ENCODE measurements around the gene SPATA1. TPM values are rescaled to one million over a fixed set of nuclear protein-coding genes. Genes with fewer than 3 reads are reported as not detected.

The SPATA1 gene
- 1 to 10 TPM in 1 of 2 donors, under 1 TPM in 1; 0.77 to 2.2 TPM for total RNA-seq
- long read RNA-seq, partial matches to known transcripts: 0 of 1 reads
- long read RNA-seq, other reads (novel, unspliced or antisense): 1 of 1 reads

- ATAC-seq (peak; percentile 97), DNase-seq (peak; percentile 99)
- intact Hi-C loops (cut with DNase I): loop anchor here in 1 of 2 donors (5.0 kb wide), 1 partner anchor 66 kb away; the partner anchor contains the start of gene CTBS
Measured at GRCh38 chr1:84506002-84506728, at the start of gene SPATA1, which contains the start of gene GNG5. TSS of gene SPATA1 (plus strand) at chr1:84506386. CDS start at chr1:84516360, 9,974 bp downstream. TSS of gene GNG5 (minus strand) at chr1:84506581. CDS start at chr1:84506091, 490 bp downstream.

- DNase-seq: no peak
- no peak for ATAC-seq
Measured at GRCh38 chr1:84462118-84462517, 44.1 kb upstream of the SPATA1 start.

GRCh38 chr1:84467298-84467697 lies 38.9 kb upstream of the SPATA1 start:
- ATAC-seq (no peak), DNase-seq (no peak)
- intact Hi-C loops (cut with DNase I): no loop called here

More at GRCh38 chr1:84462118-84462517, 44.1 kb upstream of the SPATA1 start:
- intact Hi-C loops (cut with DNase I): no loop called here

- intact Hi-C loops (cut with DNase I): no loop called here
- DNase-seq: no peak
- no peak for ATAC-seq
Measured at GRCh38 chr1:84476225-84476624, 30.0 kb upstream of the SPATA1 start.

- intact Hi-C loops (cut with DNase I): no loop called here
- peak; percentile 82 for DNase-seq
- ATAC-seq: peak; percentile 97
Measured at GRCh38 chr1:84478876-84479868, 27.0 kb upstream of the SPATA1 start, which contains the start of gene RPF1. TSS of gene RPF1 (plus strand) at chr1:84479266. CDS start at chr1:84479282, 16 bp downstream.

GRCh38 chr1:84479998-84480397 lies 26.2 kb upstream of the SPATA1 start:
- ATAC-seq: no peak
- no peak for DNase-seq
- intact Hi-C loops (cut with DNase I): no loop called here

GRCh38 chr1:84480650-84481049 lies 25.5 kb upstream of the SPATA1 start:
- DNase-seq: no peak
- intact Hi-C loops (cut with DNase I): no loop called here
- ATAC-seq: no peak

GRCh38 chr1:84481317-84481716 lies 24.9 kb upstream of the SPATA1 start:
- DNase-seq (no peak), ATAC-seq (no peak)
- intact Hi-C loops (cut with DNase I): no loop called here

- DNase-seq (no peak), ATAC-seq (no peak)
- intact Hi-C loops (cut with DNase I): no loop called here
Measured at GRCh38 chr1:84488107-84488506, 18.1 kb upstream of the SPATA1 start.

- no peak for ATAC-seq
- DNase-seq: no peak
- intact Hi-C loops (cut with DNase I): no loop called here
Measured at GRCh38 chr1:84489766-84490165, 16.4 kb upstream of the SPATA1 start.

- intact Hi-C loops (cut with DNase I): no loop called here
- DNase-seq (no peak), ATAC-seq (peak; percentile 36 to 57)
Measured at GRCh38 chr1:84492726-84493125, 13.5 kb upstream of the SPATA1 start.

- ATAC-seq: no peak
- no peak for DNase-seq
- intact Hi-C loops (cut with DNase I): no loop called here
Measured at GRCh38 chr1:84493747-84494146, 12.4 kb upstream of the SPATA1 start.

GRCh38 chr1:84496498-84496897 lies 9.7 kb upstream of the SPATA1 start:
- DNase-seq (no peak), ATAC-seq (no peak)
- intact Hi-C loops (cut with DNase I): no loop called here

- DNase-seq (no peak), ATAC-seq (no peak)
- intact Hi-C loops (cut with DNase I): no loop called here
Measured at GRCh38 chr1:84497631-84498275, 8.4 kb upstream of the SPATA1 start.

- ATAC-seq: no peak
- no peak for DNase-seq
- intact Hi-C loops (cut with DNase I): no loop called here
Measured at GRCh38 chr1:84502927-84503326, 3.3 kb upstream of the SPATA1 start.

- intact Hi-C loops (cut with DNase I): loop anchor here in 1 of 2 donors (5.0 kb wide), 1 partner anchor 67 kb away; the partner anchor contains the start of gene CTBS
- no peak for DNase-seq
- ATAC-seq: no peak
Measured at GRCh38 chr1:84504580-84505492, 1.4 kb upstream of the SPATA1 start.

GRCh38 chr1:84505493-84506001 lies 639 bp upstream of the SPATA1 start:
- intact Hi-C loops (cut with DNase I): loop anchor here in 1 of 2 donors (5.0 kb wide), 1 partner anchor 67 kb away; the partner anchor contains the start of gene CTBS
- DNase-seq (peak; percentile 79), ATAC-seq (peak; percentile 72 to 82)

All from left cardiac atrium (tissue), 4 donors.